Measurements from ENCODE around the gene LRP4. TPM values are rescaled to one million over a fixed set of nuclear protein-coding genes. Genes with fewer than 3 reads are reported as not detected.

Gene LRP4
- total and polyA plus RNA-seq, 2 of the 8 experiments (the other 6 are each of a cell fraction or from before 2014, with no cell fraction given): 5.4 to 22.1 TPM

DNA sequence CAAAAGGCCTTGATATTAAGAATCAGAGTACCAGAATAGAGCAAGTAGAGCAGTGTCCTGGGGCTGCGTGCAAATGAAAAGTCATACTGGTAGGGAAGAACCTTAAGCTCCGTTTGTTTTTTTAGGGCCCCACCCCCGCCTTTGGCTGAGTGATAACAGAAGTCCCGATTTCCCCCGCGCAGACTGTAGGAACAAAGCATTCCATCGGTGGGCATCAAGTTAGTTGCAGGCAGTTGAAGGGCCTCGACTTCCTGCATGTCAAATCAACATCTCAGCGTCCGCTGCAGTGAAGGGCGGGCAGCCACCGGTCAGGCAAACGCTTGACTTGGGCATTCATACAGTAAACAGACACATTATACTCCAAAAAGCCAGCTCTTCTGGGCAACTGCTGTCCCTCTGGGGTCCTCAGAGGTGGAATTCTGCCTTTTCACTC is 11.7 kb downstream of the LRP4 start:
- Histone ChIP-seq H2BK5ac (ENCODE audit: low read depth, low read length) (no peak overlapping the region), H2BK12ac (ENCODE audit: low read depth, low read length) (0 out of 2 replicates have a peak overlapping the region, but pooled peaks have one; percentile 51), H3K4me2 (ENCODE audit: insufficient read depth in 1 of 2, low read depth in 2 of 2, low read length in 2 of 2) (peak overlapping the region; percentile 30 to 39; a peak in 3 of 4 replicates), H3K9me3 (ENCODE audit: insufficient read depth in 2 of 2, low read depth in 1 of 2, low read length in 1 of 2) (no peaks in the 10 kb centered on the region), H3K23me2 (ENCODE audit: low read depth, low read length) (no peaks in the 10 kb centered on the region), H3K18ac (ENCODE audit: extremely low read depth, low read length) (no peak overlapping the region), H3K4ac (replicated peaks; ENCODE audit: insufficient read length, low read depth, low read length) (no peak overlapping the region), H3K27me3 (replicated peaks in 1 of 4; ENCODE audit: control insufficient read depth in 3 of 4, extremely low read depth in 1 of 4, insufficient read depth in 3 of 4, low read length in 3 of 4) (no peaks in the 10 kb centered on the region), H4K8ac (ENCODE audit: extremely low read depth, insufficient read depth, low read length) (no peak overlapping the region), H3K79me2 (ENCODE audit: control insufficient read depth in 1 of 2, insufficient read depth in 2 of 2, low read length in 2 of 2) (peaks cover 0 to 17% of the 10 kb centered on the region in 2 experiments; a peak in 2 of 4 replicates), H4K20me1 (replicated peaks in 1 of 2; ENCODE audit: control insufficient read depth in 1 of 2, insufficient read depth in 2 of 2, low read length in 2 of 2) (no peaks in the 10 kb centered on the region), H2BK20ac (ENCODE audit: low read length) (0 out of 2 replicates have a peak overlapping the region, but pooled peaks have one; percentile 36), H4K91ac (replicated peaks; ENCODE audit: insufficient read length, low read length) (no peak overlapping the region), H3K14ac (ENCODE audit: insufficient read length) (no peak overlapping the region), H3K79me1 (ENCODE audit: low read depth, low read length) (peaks cover 6% of the 10 kb centered on the region), H3K56ac (replicated peaks; ENCODE audit: insufficient read length, low read depth, low read length) (no peak overlapping the region), H4K5ac (ENCODE audit: insufficient read length, low read depth, low read length) (no peak overlapping the region), H3K27ac (ENCODE audit: low read depth, low read length) (no peak overlapping the region; the same call in 1 of the 2 replicates), H3K23ac (ENCODE audit: insufficient read length) (no peak overlapping the region), H3K9ac (replicated peaks in 1 of 4; ENCODE audit: extremely low read depth in 1 of 4, low read depth in 3 of 4, low read length in 3 of 4) (no peak overlapping the region), H3K36me3 (ENCODE audit: control insufficient read depth in 2 of 4, insufficient read depth in 4 of 4, low read length in 3 of 4) (no peaks in the 10 kb centered on the region), H3K4me1 (replicated peaks in 1 of 4; ENCODE audit: control insufficient read depth in 3 of 4, insufficient read depth in 4 of 4, low read length in 3 of 4) (peaks cover 13 to 27% (median 21%) of the 10 kb centered on the region in 4 experiments), H2AFZ (ENCODE audit: low read length) (peak overlapping the region; percentile 16; the same call in 1 of the 2 replicates), H2BK120ac (replicated peaks; ENCODE audit: low read depth, low read length) (no peak overlapping the region), H3K4me3 (ENCODE audit: extremely low read depth in 1 of 4, insufficient read depth in 2 of 4, low read depth in 3 of 4, low read length in 4 of 4) (0 out of 8 replicates have a peak overlapping the region, but pooled peaks of 2 of the 4 experiments have one; percentile 6 to 16), H2AK5ac (ENCODE audit: low read depth, low read length) (no peak overlapping the region; the same call in 1 of the 2 replicates), H2BK15ac (ENCODE audit: low read length) (no peak overlapping the region)
- TF ChIP-seq USF2 (IDR thresholded peaks at IDR 0.05; ENCODE audit: low read length) (no peak), EZH2 (IDR thresholded peaks at IDR 0.05; ENCODE audit: low read depth, low read length, severe bottlenecking) (no peak), RXRA (IDR thresholded peaks at IDR 0.05; ENCODE audit: insufficient read depth, low read depth, low read length) (no peak), EGR1 (IDR thresholded peaks at IDR 0.05; ENCODE audit: borderline replicate concordance, low read depth, low read length) (peak; percentile 48; the same call in 1 of the 2 replicates), TEAD4 (IDR thresholded peaks at IDR 0.05; ENCODE audit: low read depth, low read length) (0 out of 2 replicates have a peak, but pooled peaks have one; percentile 52), YY1 (IDR thresholded peaks at IDR 0.05; ENCODE audit: low read depth, low read length) (0 out of 2 replicates have a peak, but pooled peaks have one; percentile 14), ASH2L (IDR thresholded peaks at IDR 0.05; ENCODE audit: low read length) (peak; percentile 37)
- no peak for FAIRE-seq
- 22% methylated on average over 13 of the region's 13 CpGs; no CpG with 5 or more reads in 1 of the 2 experiments for WGBS, 2 experiments (ENCODE audit: extremely low coverage in 1 of 2, insufficient coverage in 1 of 2, insufficient read length in 1 of 2, insufficient replicate concordance in 2 of 2, low coverage in 1 of 2, low lambda C conversion rate in 2 of 2, missing lambda C conversion rate in 1 of 2)
- ChIA-PET CTCF (ENCODE audit: partially characterized antibody) (interaction anchor here (1.3 to 7.5 kb wide), 4 partner anchors 10 to 247 kb away, joined by 3 to 44 read pairs (median 10); no protein-coding TSS in a partner anchor), POLR2A (ENCODE audit: partially characterized antibody) (interaction anchor here (0.6 to 1.1 kb wide), 7 partner anchors 10 to 308 kb away, joined by 3 to 6 read pairs (median 4); partner anchors contain the start of genes DDB2 and LRP4)
- peak; percentile 41 to 62 for DNase-seq (ENCODE audit: low read depth in 1 of 2, low spot score in 2 of 2)
